SK-N-SH treated with all-trans-retinoic acid at 6 μM for 48 hours (cell line): ENCODE measurements around the gene FAM53A.

Experiments used
- OSR1 ChIP-seq: fragments of 250-450 bp; sonication (Bioruptor Pico); IDR thresholded peaks from 2 replicates; pipeline ENCODE4 v1.8.0; 2022; ENCODE audit warnings: moderate library complexity, mild to moderate bottlenecking, inconsistent platforms
- TF ChIP-seq, protein P1 (sequence below): fragments of 250-450 bp; sonication (Bioruptor Pico); IDR thresholded peaks from 2 replicates; pipeline ENCODE4 v1.8.0; 2020; ENCODE audit warnings: mild to moderate bottlenecking, moderate library complexity, borderline replicate concordance

DNA sequence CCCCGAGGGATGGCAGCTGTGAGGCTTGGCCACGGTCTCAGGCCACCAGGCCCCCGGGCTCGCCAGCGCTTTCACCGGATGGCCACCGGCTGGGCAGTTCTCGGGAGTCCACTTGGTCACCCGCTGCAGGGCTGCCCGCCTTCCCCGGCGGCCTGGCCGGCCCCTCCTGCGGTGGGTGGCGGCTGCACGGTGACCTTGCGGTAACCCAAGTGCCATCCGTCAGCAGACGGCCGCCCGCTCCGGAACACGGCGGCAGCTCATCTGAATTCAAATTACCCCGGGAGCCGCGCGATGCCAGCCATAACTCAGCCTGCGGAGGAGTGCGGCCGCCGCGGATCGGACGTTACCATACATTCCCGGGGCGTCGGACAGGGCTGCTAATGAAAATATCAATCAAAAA is 60.7 kb downstream of the FAM53A start:
- TF ChIP-seq, protein P1, sequence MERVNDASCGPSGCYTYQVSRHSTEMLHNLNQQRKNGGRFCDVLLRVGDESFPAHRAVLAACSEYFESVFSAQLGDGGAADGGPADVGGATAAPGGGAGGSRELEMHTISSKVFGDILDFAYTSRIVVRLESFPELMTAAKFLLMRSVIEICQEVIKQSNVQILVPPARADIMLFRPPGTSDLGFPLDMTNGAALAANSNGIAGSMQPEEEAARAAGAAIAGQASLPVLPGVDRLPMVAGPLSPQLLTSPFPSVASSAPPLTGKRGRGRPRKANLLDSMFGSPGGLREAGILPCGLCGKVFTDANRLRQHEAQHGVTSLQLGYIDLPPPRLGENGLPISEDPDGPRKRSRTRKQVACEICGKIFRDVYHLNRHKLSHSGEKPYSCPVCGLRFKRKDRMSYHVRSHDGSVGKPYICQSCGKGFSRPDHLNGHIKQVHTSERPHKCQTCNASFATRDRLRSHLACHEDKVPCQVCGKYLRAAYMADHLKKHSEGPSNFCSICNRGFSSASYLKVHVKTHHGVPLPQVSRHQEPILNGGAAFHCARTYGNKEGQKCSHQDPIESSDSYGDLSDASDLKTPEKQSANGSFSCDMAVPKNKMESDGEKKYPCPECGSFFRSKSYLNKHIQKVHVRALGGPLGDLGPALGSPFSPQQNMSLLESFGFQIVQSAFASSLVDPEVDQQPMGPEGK (CRISPR knock-in tag) = no peak
- TF ChIP-seq OSR1 = no peak
